MCF 10A (cell line): Measurements from ENCODE around the gene PHF10. TPM values are rescaled to one million over a fixed set of nuclear protein-coding genes. Genes with fewer than 3 reads are reported as not detected.

Experiments
- BruUV-seq: library from RNA; stranded (reverse); fragments of 400-500 nt; replicated peaks from 2 replicates; lab custom pipeline; 2021; lab: Mats Ljungman, UMichigan
- CTCF ChIA-PET: fragments of 300-600 bp; sonication (Branson Sonifier 250); formaldehyde crosslinking; extraction: SDS; loops from one replicate; lab custom pipeline; 2021; ENCODE audit warnings: antibody characterized with exemption, inconsistent platforms; lab: Yijun Ruan, JAX
- POLR2A ChIA-PET: fragments of 300-600, 350-650 bp; sonication (Branson Sonifier 250); formaldehyde crosslinking; extraction: SDS; loops from one replicate; lab custom pipeline; 2020; ENCODE audit warnings: antibody characterized with exemption, inconsistent platforms; lab: Yijun Ruan, JAX
- DNase-seq: peaks from one replicate; pipeline ENCODE4 v3.0.0-alpha.2; 2018; ENCODE audit not compliant: unreplicated experiment
- H3K27ac Mint-ChIP-seq: one replicate; pipeline ENCODE4 v1.8.0; 2022; ENCODE audit warnings: mild to moderate bottlenecking, low read depth, mixed read lengths; ENCODE audit not compliant: unreplicated experiment
- H3K27me3 Mint-ChIP-seq: one replicate; pipeline ENCODE4 v1.8.0; 2022; ENCODE audit warnings: mixed read lengths; ENCODE audit not compliant: insufficient read depth, unreplicated experiment
- H3K36me3 Mint-ChIP-seq: one replicate; pipeline ENCODE4 v1.8.0; 2022; ENCODE audit warnings: mild to moderate bottlenecking, moderate library complexity, mixed read lengths; ENCODE audit not compliant: insufficient read depth, unreplicated experiment
- H3K4me1 Mint-ChIP-seq: one replicate; pipeline ENCODE4 v1.8.0; 2022; ENCODE audit warnings: mixed read lengths; ENCODE audit not compliant: insufficient read depth, unreplicated experiment
- H3K4me3 Mint-ChIP-seq: one replicate; pipeline ENCODE4 v1.8.0; 2022; ENCODE audit warnings: mild to moderate bottlenecking, moderate library complexity, mixed read lengths; ENCODE audit not compliant: unreplicated experiment
- H3K9me3 Mint-ChIP-seq: one replicate; pipeline ENCODE4 v1.8.0; 2022; ENCODE audit warnings: mixed read lengths; ENCODE audit not compliant: unreplicated experiment
- CTCF ChIP-seq: fragments of 200-600 bp; IDR thresholded peaks from one replicate; pipeline ENCODE4 v1.8.0; 2022; ENCODE audit warnings: antibody characterized with exemption, mild to moderate bottlenecking; ENCODE audit not compliant: unreplicated experiment
- intact Hi-C: fragments of 100-400 bp; cut with micrococcal nuclease; formaldehyde crosslinking; loops from 2 replicates; pipeline ENCODE4 v1.14.1; 2022
- total RNA-seq: library from RNA; stranded (reverse); gene quantifications from 2 replicates; pipeline ENCODE4 v1.2.3, GENCODE V29; 2022

The PHF10 gene
- total RNA-seq, 1 experiment from 2014 or later, result 27.2 TPM

- Mint-ChIP-seq H3K36me3 (peaks cover 41% of the 10 kb centered on the region), H3K27me3 (no peaks in the 10 kb centered on the region), H3K9me3 (no peaks in the 10 kb centered on the region), H3K4me1 (no peaks in the 10 kb centered on the region), H3K27ac (peak overlapping the region; percentile 8), H3K4me3 (peak overlapping the region; percentile 88)
- BruUV-seq, result no TSS peak
- DNase-seq, result peak; percentile 74
- CTCF ChIA-PET, result interaction anchor here (0.7 to 1.2 kb wide), 3 partner anchors 43 to 1430 kb away, joined by 3 read pairs; no protein-coding TSS in a partner anchor
- TF ChIP-seq CTCF, result no peak
- intact Hi-C loops, result loop anchor here (1.0 kb wide), 1 partner anchor 48 kb away; the partner anchor contains the start of genes C6orf120 and WDR27
- POLR2A ChIA-PET, result interaction anchor here (0.5 to 1.6 kb wide), 3 partner anchors 45 to 695 kb away, joined by 3 to 6 read pairs (median 3); partner anchors contain the start of genes C6orf120 and WDR27
Measured at GRCh38 chr6:169654598-169655391, 69.5 kb downstream of the PHF10 start.

Other genes with a start within 250 kb of the PHF10 start
- 65.4 and 80.6 TPM in 2 replicates for gene WDR27, start 22.5 kb downstream of the PHF10 start, total RNA-seq
- 25.3 and 26.3 TPM in 2 replicates for gene C6orf120, start 22.4 kb downstream of the PHF10 start, total RNA-seq
- gene DYNLT2, start 27.1 kb upstream of the PHF10 start, total RNA-seq, result 0.79 and 1.3 TPM in 2 replicates
- 42.8 and 51.7 TPM in 2 replicates for gene ERMARD, start 27.1 kb upstream of the PHF10 start, total RNA-seq